ENCODE measurements around the gene ITPR1.

Gene ITPR1

DNA sequence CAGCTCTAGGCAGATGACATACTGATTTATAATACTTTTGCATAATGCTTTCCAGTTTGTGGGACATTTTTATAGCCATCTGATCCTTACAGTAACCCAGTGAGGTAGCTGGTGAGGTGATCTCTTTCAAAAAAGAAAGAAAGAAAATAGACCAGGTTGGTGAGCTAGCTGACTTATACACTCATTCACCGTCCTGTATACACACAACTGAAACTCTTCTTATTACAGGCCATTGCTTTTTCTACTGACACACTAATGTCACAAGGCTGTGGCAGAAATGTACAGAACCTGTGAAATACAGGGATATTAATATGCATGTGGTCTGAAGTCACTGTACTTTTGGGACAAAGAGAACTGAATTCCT, 335.9 kb downstream of the ITPR1 start:
- no peak overlapping the region for H3K4me3 ChIP-seq (ENCODE audit: insufficient read length, low read depth)
- H3K9ac ChIP-seq (ENCODE audit: insufficient read length, low read depth) = no peak overlapping the region
- H3K36me3 ChIP-seq (ENCODE audit: insufficient read depth, insufficient read length, low read length) = no peaks in the 10 kb centered on the region
- no peaks in the 10 kb centered on the region for H3K9me3 ChIP-seq (ENCODE audit: insufficient read depth, low read length)
- no peaks in the 10 kb centered on the region for H3K27me3 ChIP-seq (ENCODE audit: insufficient read depth, insufficient read length)
- no peak for DNase-seq (ENCODE audit: low read depth, low spot score)
- TF ChIP-seq YY1 (IDR thresholded peaks at IDR 0.05; ENCODE audit: insufficient read depth, insufficient read length) = no peak
- TF ChIP-seq SUZ12 (IDR thresholded peaks at IDR 0.05; ENCODE audit: extremely low read depth, insufficient read depth, insufficient read length) = no peak
- no peak for TF ChIP-seq ZNF274 (IDR thresholded peaks at IDR 0.05; ENCODE audit: low read depth, low read length)
- peaks cover 3% of the 10 kb centered on the region for H3K4me1 ChIP-seq (ENCODE audit: insufficient read depth, insufficient read length)

DNA sequence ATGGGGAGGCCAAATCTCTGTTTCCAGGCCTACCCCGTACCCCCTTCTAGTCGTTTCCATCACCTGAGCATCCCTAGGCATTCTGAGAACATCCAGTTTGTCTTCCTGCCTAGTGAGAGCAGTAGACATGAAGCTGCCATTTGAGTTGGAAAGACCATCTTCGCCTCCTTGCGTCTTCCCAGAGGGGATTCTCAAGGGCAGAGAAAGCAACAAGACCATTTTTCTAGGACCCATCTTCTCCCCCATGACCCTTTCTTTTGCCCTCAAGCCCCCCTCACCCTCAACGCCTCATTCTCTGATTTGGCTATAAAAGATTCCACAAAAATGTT, 337.4 kb downstream of the ITPR1 start:
- Histone ChIP-seq H3K27me3 (ENCODE audit: insufficient read depth, insufficient read length) (no peaks in the 10 kb centered on the region), H3K9me3 (ENCODE audit: insufficient read depth, low read length) (no peaks in the 10 kb centered on the region), H3K4me3 (ENCODE audit: insufficient read length, low read depth) (no peak overlapping the region), H3K36me3 (ENCODE audit: insufficient read depth, insufficient read length, low read length) (no peaks in the 10 kb centered on the region), H3K4me1 (ENCODE audit: insufficient read depth, insufficient read length) (no peaks in the 10 kb centered on the region), H3K9ac (ENCODE audit: insufficient read length, low read depth) (no peak overlapping the region)
- no peak for DNase-seq (ENCODE audit: low read depth, low spot score)
- TF ChIP-seq ZNF274 (IDR thresholded peaks at IDR 0.05; ENCODE audit: low read depth, low read length) = no peak

DNA sequence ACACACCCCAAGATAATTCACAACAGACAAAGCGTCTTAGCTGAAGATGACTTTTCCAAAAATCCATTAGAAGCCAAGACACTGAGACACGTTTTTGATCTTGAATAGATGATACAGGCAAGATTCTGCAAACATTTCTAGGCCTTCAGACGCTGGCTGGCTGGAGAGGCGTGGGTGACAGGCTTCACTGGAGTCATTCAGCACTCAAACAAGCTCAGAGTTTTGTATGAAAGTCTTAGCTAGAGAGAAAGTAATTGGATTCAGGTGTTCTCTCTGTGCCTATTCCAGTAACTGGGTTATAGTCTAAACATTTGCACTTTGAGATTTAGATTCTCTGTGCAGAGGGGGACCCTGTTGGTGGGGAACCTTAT, 338.4 kb downstream of the ITPR1 start:
- no peak overlapping the region for H3K9ac ChIP-seq (ENCODE audit: insufficient read length, low read depth)
- H3K36me3 ChIP-seq (ENCODE audit: insufficient read depth, insufficient read length, low read length) = no peaks in the 10 kb centered on the region
- no peaks in the 10 kb centered on the region for H3K9me3 ChIP-seq (ENCODE audit: insufficient read depth, low read length)
- no peaks in the 10 kb centered on the region for H3K27me3 ChIP-seq (ENCODE audit: insufficient read depth, insufficient read length)
- DNase-seq (ENCODE audit: low read depth, low spot score) = no peak
- H3K4me1 ChIP-seq (ENCODE audit: insufficient read depth, insufficient read length) = no peaks in the 10 kb centered on the region
- TF ChIP-seq ZNF274 (IDR thresholded peaks at IDR 0.05; ENCODE audit: low read depth, low read length) (no peak), YY1 (IDR thresholded peaks at IDR 0.05; ENCODE audit: insufficient read depth, insufficient read length) (no peak), SUZ12 (IDR thresholded peaks at IDR 0.05; ENCODE audit: extremely low read depth, insufficient read depth, insufficient read length) (no peak)
- no peak overlapping the region for H3K4me3 ChIP-seq (ENCODE audit: insufficient read length, low read depth)

DNA sequence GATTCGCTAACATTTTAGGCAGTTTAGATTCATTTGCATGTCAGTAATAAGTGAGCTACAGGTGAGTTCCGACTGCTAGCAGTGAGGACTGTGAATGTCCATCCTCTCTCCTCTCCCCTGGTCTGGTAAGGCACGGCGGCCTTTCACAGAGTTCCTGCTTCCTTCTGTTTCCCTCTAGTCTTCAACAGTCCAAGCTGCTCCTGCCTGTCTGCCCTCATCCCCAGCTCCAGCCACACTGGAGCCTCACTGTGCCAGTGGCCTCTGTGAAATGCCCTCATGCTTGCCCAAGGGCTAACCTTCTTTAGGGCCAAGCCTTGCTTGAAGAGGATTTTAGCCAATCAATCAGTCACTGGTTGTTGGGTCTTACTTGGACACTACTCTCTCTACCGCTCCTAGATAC, 340.3 kb downstream of the ITPR1 start:
- Histone ChIP-seq H3K4me3 (ENCODE audit: insufficient read length, low read depth) (no peak overlapping the region), H3K36me3 (ENCODE audit: insufficient read depth, insufficient read length, low read length) (no peaks in the 10 kb centered on the region), H3K27me3 (ENCODE audit: insufficient read depth, insufficient read length) (no peaks in the 10 kb centered on the region), H3K9ac (ENCODE audit: insufficient read length, low read depth) (no peak overlapping the region), H3K9me3 (ENCODE audit: insufficient read depth, low read length) (no peaks in the 10 kb centered on the region), H3K4me1 (ENCODE audit: insufficient read depth, insufficient read length) (no peaks in the 10 kb centered on the region)
- no peak for DNase-seq (ENCODE audit: low read depth, low spot score)
- TF ChIP-seq YY1 (IDR thresholded peaks at IDR 0.05; ENCODE audit: insufficient read depth, insufficient read length) (no peak), ZNF274 (IDR thresholded peaks at IDR 0.05; ENCODE audit: low read depth, low read length) (no peak), SUZ12 (IDR thresholded peaks at IDR 0.05; ENCODE audit: extremely low read depth, insufficient read depth, insufficient read length) (no peak)

DNA sequence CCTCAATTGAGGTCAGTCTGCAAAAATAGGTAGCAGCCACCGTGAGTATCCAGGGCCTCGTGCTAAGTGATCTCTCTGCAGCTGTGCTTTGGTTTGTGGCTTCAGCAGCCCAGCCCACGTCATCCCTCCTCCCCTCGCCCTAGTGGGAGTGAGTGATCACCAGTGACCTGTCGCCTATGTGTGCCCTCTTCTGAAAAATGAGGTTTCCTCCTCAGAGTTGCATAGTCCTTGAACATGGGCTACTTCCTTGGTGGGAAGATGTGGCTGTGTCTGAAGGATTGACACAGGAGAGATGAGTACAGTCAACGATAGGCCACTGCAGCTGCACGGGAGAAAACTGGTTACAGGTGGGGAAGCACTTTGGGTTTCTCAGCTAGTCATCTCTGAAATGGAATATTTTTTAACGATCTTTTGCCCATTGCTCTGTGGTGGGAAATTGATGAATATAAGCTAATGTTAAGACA, 341.3 kb downstream of the ITPR1 start:
- no peak for TF ChIP-seq ZNF274 (IDR thresholded peaks at IDR 0.05; ENCODE audit: low read depth, low read length)
- TF ChIP-seq YY1 (IDR thresholded peaks at IDR 0.05; ENCODE audit: insufficient read depth, insufficient read length) = no peak
- no peak for TF ChIP-seq SUZ12 (IDR thresholded peaks at IDR 0.05; ENCODE audit: extremely low read depth, insufficient read depth, insufficient read length)
- Histone ChIP-seq H3K9me3 (ENCODE audit: insufficient read depth, low read length) (no peaks in the 10 kb centered on the region), H3K4me3 (ENCODE audit: insufficient read length, low read depth) (no peak overlapping the region), H3K4me1 (ENCODE audit: insufficient read depth, insufficient read length) (no peaks in the 10 kb centered on the region), H3K36me3 (ENCODE audit: insufficient read depth, insufficient read length, low read length) (no peaks in the 10 kb centered on the region), H3K9ac (ENCODE audit: insufficient read length, low read depth) (no peak overlapping the region), H3K27me3 (ENCODE audit: insufficient read depth, insufficient read length) (no peaks in the 10 kb centered on the region)
- no peak for DNase-seq (ENCODE audit: low read depth, low spot score)

DNA sequence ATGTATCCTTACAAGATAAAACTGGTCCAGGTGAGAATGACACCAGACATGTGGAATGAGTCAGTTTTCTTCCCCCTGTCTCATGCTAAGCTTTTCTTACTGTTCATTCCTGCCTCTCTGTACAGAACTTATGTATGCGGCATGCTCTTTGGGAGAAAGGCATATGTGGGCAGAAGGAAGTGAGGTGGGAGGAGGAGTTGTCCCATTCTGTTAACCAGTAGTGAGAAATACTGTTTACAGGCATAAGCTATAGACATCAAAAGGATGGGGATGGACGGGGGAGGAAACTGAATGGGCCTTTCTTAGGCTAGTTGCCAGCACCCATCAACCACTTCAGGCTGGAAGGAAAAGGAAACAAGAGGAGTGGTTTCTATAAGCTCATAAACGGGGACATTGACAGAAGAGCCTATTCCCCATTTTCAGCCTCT, 342.5 kb downstream of the ITPR1 start:
- no peak for DNase-seq (ENCODE audit: low read depth, low spot score)
- Histone ChIP-seq H3K4me1 (ENCODE audit: insufficient read depth, insufficient read length) (no peaks in the 10 kb centered on the region), H3K4me3 (ENCODE audit: insufficient read length, low read depth) (no peak overlapping the region), H3K27me3 (ENCODE audit: insufficient read depth, insufficient read length) (no peaks in the 10 kb centered on the region), H3K9ac (ENCODE audit: insufficient read length, low read depth) (no peak overlapping the region), H3K9me3 (ENCODE audit: insufficient read depth, low read length) (no peaks in the 10 kb centered on the region), H3K36me3 (ENCODE audit: insufficient read depth, insufficient read length, low read length) (no peaks in the 10 kb centered on the region)
- TF ChIP-seq ZNF274 (IDR thresholded peaks at IDR 0.05; ENCODE audit: low read depth, low read length) = no peak
- TF ChIP-seq SUZ12 (IDR thresholded peaks at IDR 0.05; ENCODE audit: extremely low read depth, insufficient read depth, insufficient read length) = no peak
- no peak for TF ChIP-seq YY1 (IDR thresholded peaks at IDR 0.05; ENCODE audit: insufficient read depth, insufficient read length)

DNA sequence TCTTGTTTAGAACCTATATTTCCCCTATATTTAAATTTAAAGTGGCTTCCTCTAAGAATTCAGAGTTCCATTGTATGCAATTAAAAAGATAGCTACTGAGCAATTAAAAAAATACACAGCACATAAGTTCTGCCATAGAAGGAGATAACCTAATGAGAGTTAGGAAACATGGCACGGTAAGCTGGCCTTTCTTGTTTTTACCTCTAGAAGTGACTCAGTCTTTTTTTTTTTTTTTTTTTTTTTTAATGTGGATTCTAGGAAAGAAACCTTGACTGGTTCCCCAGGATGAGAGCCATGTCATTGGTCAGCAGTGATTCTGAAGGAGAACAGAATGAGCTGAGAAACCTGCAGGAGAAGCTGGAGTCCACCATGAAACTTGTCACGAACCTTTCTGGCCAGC, 343.4 kb downstream of the ITPR1 start:
- Histone ChIP-seq H3K4me3 (ENCODE audit: insufficient read length, low read depth) (no peak overlapping the region), H3K4me1 (ENCODE audit: insufficient read depth, insufficient read length) (no peaks in the 10 kb centered on the region), H3K9me3 (ENCODE audit: insufficient read depth, low read length) (no peaks in the 10 kb centered on the region), H3K36me3 (ENCODE audit: insufficient read depth, insufficient read length, low read length) (no peaks in the 10 kb centered on the region), H3K27me3 (ENCODE audit: insufficient read depth, insufficient read length) (no peaks in the 10 kb centered on the region), H3K9ac (ENCODE audit: insufficient read length, low read depth) (no peak overlapping the region)
- TF ChIP-seq SUZ12 (IDR thresholded peaks at IDR 0.05; ENCODE audit: extremely low read depth, insufficient read depth, insufficient read length) (no peak), ZNF274 (IDR thresholded peaks at IDR 0.05; ENCODE audit: low read depth, low read length) (no peak), YY1 (IDR thresholded peaks at IDR 0.05; ENCODE audit: insufficient read depth, insufficient read length) (no peak)
- no peak for DNase-seq (ENCODE audit: low read depth, low spot score)

DNA sequence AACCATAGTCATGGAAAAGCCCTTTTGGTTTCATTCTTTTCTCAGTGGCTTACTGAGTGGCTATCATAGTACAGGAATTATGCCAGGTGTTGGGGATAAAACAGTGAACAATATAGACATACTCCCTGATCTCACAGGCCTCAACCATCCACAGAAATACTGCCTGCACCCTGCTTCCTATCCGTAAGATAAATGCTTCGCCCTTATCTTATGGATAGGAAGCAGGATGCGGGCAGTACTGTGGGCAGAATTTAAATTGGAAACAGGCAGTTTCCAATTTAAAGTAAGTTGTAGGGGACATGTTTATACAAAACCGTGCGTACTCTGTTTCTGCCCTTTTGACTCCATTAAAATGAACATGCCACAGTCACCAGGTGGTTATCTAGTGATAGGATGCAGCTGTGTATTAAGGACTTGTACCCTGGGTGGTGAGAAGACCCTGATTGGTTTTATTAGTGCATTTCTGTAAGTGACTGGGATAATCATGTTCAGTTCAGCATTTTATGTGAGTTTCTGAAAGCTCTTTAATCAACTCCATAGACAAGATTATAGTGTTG, 344.3 kb downstream of the ITPR1 start:
- TF ChIP-seq SUZ12 (IDR thresholded peaks at IDR 0.05; ENCODE audit: extremely low read depth, insufficient read depth, insufficient read length) (no peak), ZNF274 (IDR thresholded peaks at IDR 0.05; ENCODE audit: low read depth, low read length) (no peak), YY1 (IDR thresholded peaks at IDR 0.05; ENCODE audit: insufficient read depth, insufficient read length) (no peak)
- Histone ChIP-seq H3K4me1 (ENCODE audit: insufficient read depth, insufficient read length) (no peaks in the 10 kb centered on the region), H3K27me3 (ENCODE audit: insufficient read depth, insufficient read length) (no peaks in the 10 kb centered on the region), H3K9me3 (ENCODE audit: insufficient read depth, low read length) (no peaks in the 10 kb centered on the region), H3K9ac (ENCODE audit: insufficient read length, low read depth) (no peak overlapping the region), H3K36me3 (ENCODE audit: insufficient read depth, insufficient read length, low read length) (no peaks in the 10 kb centered on the region), H3K4me3 (ENCODE audit: insufficient read length, low read depth) (no peak overlapping the region)
- DNase-seq (ENCODE audit: low read depth, low spot score) = no peak
